Thyroid gland (tissue), 4 donors: ENCODE data around the gene GAS6.

Experiments
- POLR2A ChIP-seq, 2 donors: fragments of 450-650 bp; IDR thresholded peaks; one replicate each; pipeline ENCODE4 v1.6.1; 2017; ENCODE audit warnings: antibody characterized with exemption in 2 of 2, mild to moderate bottlenecking in 2 of 2, moderate library complexity in 1 of 2
- TF ChIP-seq, protein P1 (sequence below), 6 experiments: fragments of 200-600 bp in 3 of 6; fragments of 450-650 bp in 3 of 6; sonication (generic) in 3 of 6; IDR thresholded peaks; one replicate each; pipeline ENCODE4 v1.5.1; 2016 to 2019; ENCODE audit warnings: antibody characterized with exemption in 6 of 6, mild to moderate bottlenecking in 2 of 6, inconsistent platforms in 1 of 6, moderate library complexity in 1 of 6

- TF ChIP-seq, protein P1, sequence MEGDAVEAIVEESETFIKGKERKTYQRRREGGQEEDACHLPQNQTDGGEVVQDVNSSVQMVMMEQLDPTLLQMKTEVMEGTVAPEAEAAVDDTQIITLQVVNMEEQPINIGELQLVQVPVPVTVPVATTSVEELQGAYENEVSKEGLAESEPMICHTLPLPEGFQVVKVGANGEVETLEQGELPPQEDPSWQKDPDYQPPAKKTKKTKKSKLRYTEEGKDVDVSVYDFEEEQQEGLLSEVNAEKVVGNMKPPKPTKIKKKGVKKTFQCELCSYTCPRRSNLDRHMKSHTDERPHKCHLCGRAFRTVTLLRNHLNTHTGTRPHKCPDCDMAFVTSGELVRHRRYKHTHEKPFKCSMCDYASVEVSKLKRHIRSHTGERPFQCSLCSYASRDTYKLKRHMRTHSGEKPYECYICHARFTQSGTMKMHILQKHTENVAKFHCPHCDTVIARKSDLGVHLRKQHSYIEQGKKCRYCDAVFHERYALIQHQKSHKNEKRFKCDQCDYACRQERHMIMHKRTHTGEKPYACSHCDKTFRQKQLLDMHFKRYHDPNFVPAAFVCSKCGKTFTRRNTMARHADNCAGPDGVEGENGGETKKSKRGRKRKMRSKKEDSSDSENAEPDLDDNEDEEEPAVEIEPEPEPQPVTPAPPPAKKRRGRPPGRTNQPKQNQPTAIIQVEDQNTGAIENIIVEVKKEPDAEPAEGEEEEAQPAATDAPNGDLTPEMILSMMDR (IDR thresholded peaks at IDR 0.05) = no peak
- TF ChIP-seq POLR2A (IDR thresholded peaks at IDR 0.05) = no peak
These were observed 62.5 kb downstream of the GAS6 start for GRCh38 chr13:113801289-113801961.
